HCT116 (cell line): ENCODE results near the gene HAND2. TPM values are rescaled to one million over a fixed set of nuclear protein-coding genes. Genes with fewer than 3 reads are reported as not detected.

Experiments used
- ATAC-seq: fragments of 200-7000 bp; cut with Tn5 transposase; 2 replicates; pipeline ENCODE4 v1.9.1; 2020; ENCODE audit warnings: mild to moderate bottlenecking, moderate library complexity
- BruUV-seq: library from RNA; stranded (reverse); fragments of 400-500 nt; replicated peaks from 2 replicates; lab custom pipeline; 2021; lab: Mats Ljungman, UMichigan
- CTCF ChIA-PET: fragments of 300-600 bp; sonication (Branson Sonifier 250); formaldehyde crosslinking; loops from one replicate; lab custom pipeline; 2021; ENCODE audit warnings: antibody characterized with exemption; lab: Charles Lee
- POLR2A ChIA-PET: fragments of 300-600, 350-600 bp; sonication (Branson Sonifier 250); formaldehyde crosslinking; loops from one replicate; lab custom pipeline; 2021; ENCODE audit warnings: antibody characterized with exemption; lab: Charles Lee
- RAD21 ChIA-PET, 2 experiments: fragments of 300-600 bp; sonication (Branson Sonifier 250); formaldehyde crosslinking; loops; one replicate each; lab custom pipeline; 2023; ENCODE audit warnings: low total read pairs in 2 of 2; ENCODE audit not compliant: uncharacterized antibody in 2 of 2, unreplicated experiment in 2 of 2, low non-redundant PET in 1 of 2; lab: Charles Lee
- DNase-seq: peaks from one replicate; pipeline ENCODE4 v3.0.0-alpha.2; 2010; ENCODE audit warnings: low read depth, low spot score
- H2AFZ ChIP-seq: fragments of 200-600 bp; shearing (Covaris generic), sonication (generic); 2 replicates; pipeline ENCODE4 v1.6.1; 2017; ENCODE audit warnings: low read depth, mixed run types, mixed read lengths, antibody characterized with exemption, low read length; ENCODE audit not compliant: poor library complexity, severe bottlenecking
- H3K27ac ChIP-seq: 2 replicates; pipeline ENCODE4 v1.5.1; 2012; ENCODE audit warnings: low read depth, low read length
- H3K27me3 ChIP-seq: fragments of 200-600 bp; sonication (generic); 2 replicates; pipeline ENCODE4 v1.6.1; 2016; ENCODE audit warnings: mixed run types, low read length, mixed read lengths; ENCODE audit not compliant: insufficient read depth
- H3K36me3 ChIP-seq, 2 experiments: fragments of 200-500 bp in 1 of 2; fragments of 200-600 bp in 1 of 2; sonication (Bioruptor generic) in 1 of 2; sonication (generic) in 1 of 2; 2 replicates each; pipeline versions ENCODE4 v1.5.1 to v1.6.1; 2014 to 2016; ENCODE audit warnings: low read length in 2 of 2, inconsistent platforms in 1 of 2, mixed read lengths in 1 of 2, mixed run types in 1 of 2; ENCODE audit not compliant: insufficient read depth in 2 of 2, control insufficient read depth in 1 of 2
- H3K4me1 ChIP-seq, 2 experiments: fragments of 200-600 bp in 1 of 2; sonication (generic) in 1 of 2; 2 replicates each; pipeline versions ENCODE4 v1.5.1 to v1.6.1; 2012 to 2017; ENCODE audit warnings: low read length in 2 of 2, inconsistent platforms in 1 of 2, mild to moderate bottlenecking in 1 of 2, mixed read lengths in 1 of 2, mixed run types in 1 of 2, moderate library complexity in 1 of 2; ENCODE audit not compliant: insufficient read depth in 2 of 2, control insufficient read depth in 1 of 2
- H3K4me2 ChIP-seq: fragments of 200-600 bp; sonication (generic); 2 replicates; pipeline ENCODE4 v1.6.1; 2017; ENCODE audit warnings: mixed run types, low read length, mixed read lengths
- H3K4me3 ChIP-seq, 2 experiments: fragments of 200-600 bp in 1 of 2; sonication (generic) in 1 of 2; replicated peaks in 1 of 2; 2 replicates each; pipeline ENCODE4 v1.5.1; 2011 to 2016; ENCODE audit warnings: low read length in 2 of 2, control low read depth in 1 of 2, low read depth in 1 of 2, mild to moderate bottlenecking in 1 of 2, mixed read lengths in 1 of 2, mixed run types in 1 of 2
- H3K79me2 ChIP-seq: fragments of 200-600 bp; sonication (generic); 2 replicates; pipeline ENCODE4 v1.6.1; 2017; ENCODE audit warnings: mild to moderate bottlenecking, mixed run types, low read length, moderate library complexity, mixed read lengths; ENCODE audit not compliant: insufficient read depth
- H3K9ac ChIP-seq: fragments of 200-600 bp; sonication (generic); 2 replicates; pipeline ENCODE4 v1.6.1; 2016; ENCODE audit warnings: low read length, mixed read lengths
- H3K9me2 ChIP-seq: fragments of 200-600 bp; sonication (generic), shearing (Covaris generic); 2 replicates; pipeline ENCODE4 v1.6.1; 2017; ENCODE audit warnings: mixed run types, mild to moderate bottlenecking, moderate library complexity; ENCODE audit not compliant: insufficient read depth
- H3K9me3 ChIP-seq, 2 experiments: fragments of 200-500 bp in 1 of 2; fragments of 200-600 bp in 1 of 2; sonication (Bioruptor generic) in 1 of 2; sonication (generic) in 1 of 2; 2 replicates each; pipeline ENCODE4 v1.6.1; 2014 to 2017; ENCODE audit warnings: low read length in 2 of 2, mixed read lengths in 2 of 2, inconsistent platforms in 1 of 2, low read depth in 1 of 2, mild to moderate bottlenecking in 1 of 2, mixed run types in 1 of 2, moderate library complexity in 1 of 2; ENCODE audit not compliant: control insufficient read depth in 1 of 2, insufficient read depth in 1 of 2
- H4K20me1 ChIP-seq: fragments of 200-600 bp; sonication (generic), shearing (Covaris generic); 2 replicates; pipeline ENCODE4 v1.6.1; 2017; ENCODE audit warnings: mixed run types, mild to moderate bottlenecking, moderate library complexity; ENCODE audit not compliant: insufficient read depth
- CBX3 ChIP-seq: IDR thresholded peaks from 2 replicates; pipeline ENCODE4 v1.6.1; 2012; ENCODE audit warnings: low read depth
- EGR1 ChIP-seq: IDR thresholded peaks from 2 replicates; pipeline ENCODE4 v1.6.1; 2012; ENCODE audit warnings: low read depth
- EZH2phosphoT487 ChIP-seq: fragments of 200-600 bp; IDR thresholded peaks from 2 replicates; pipeline ENCODE4 v1.6.1; 2018; ENCODE audit warnings: antibody characterized with exemption, borderline replicate concordance
- JUND ChIP-seq: IDR thresholded peaks from 2 replicates; pipeline ENCODE4 v1.6.1; 2012
- MAX ChIP-seq: IDR thresholded peaks from 2 replicates; pipeline ENCODE4 v1.6.1; 2012
- POLR2AphosphoS5 ChIP-seq: IDR thresholded peaks from 2 replicates; pipeline ENCODE4 v1.6.1; 2011; ENCODE audit warnings: mild to moderate bottlenecking, low read depth, low read length, moderate library complexity
- RAD21 ChIP-seq: IDR thresholded peaks from 2 replicates; pipeline ENCODE4 v1.6.1; 2012; ENCODE audit warnings: low read depth, mild to moderate bottlenecking
- SP1 ChIP-seq: IDR thresholded peaks from 2 replicates; pipeline ENCODE4 v1.6.1; 2012; ENCODE audit warnings: low read depth
- SRF ChIP-seq: IDR thresholded peaks from 2 replicates; pipeline ENCODE4 v1.6.1; 2012; ENCODE audit warnings: low read depth
- YY1 ChIP-seq: IDR thresholded peaks from 2 replicates; pipeline ENCODE4 v1.6.1; 2011; ENCODE audit warnings: low read length, low read depth, moderate library complexity, mild to moderate bottlenecking; ENCODE audit not compliant: insufficient replicate concordance; ENCODE audit errors: extremely low read depth
- ZBTB33 ChIP-seq: IDR thresholded peaks from 2 replicates; pipeline ENCODE4 v1.6.1; 2011; ENCODE audit warnings: mild to moderate bottlenecking, low read length, moderate library complexity; ENCODE audit not compliant: insufficient replicate concordance; ENCODE audit errors: extremely low read depth
- intact Hi-C: fragments of 100-400 bp; cut with micrococcal nuclease; formaldehyde crosslinking; loops from 2 replicates; pipeline ENCODE4 v1.10.0; 2022
- total RNA-seq: library from RNA; stranded (reverse); gene quantifications from one replicate; pipeline ENCODE4 v1.2.1, GENCODE V29; 2021; ENCODE audit not compliant: unreplicated experiment
- TF ChIP-seq, protein P1 (sequence below): IDR thresholded peaks from 2 replicates; pipeline ENCODE4 v1.6.1; 2012
- TF ChIP-seq, protein P2 (sequence below): IDR thresholded peaks from 2 replicates; pipeline ENCODE4 v1.6.1; 2012; ENCODE audit warnings: low read depth

Gene HAND2
- total RNA-seq, 1 experiment from 2014 or later: not detected

DNA sequence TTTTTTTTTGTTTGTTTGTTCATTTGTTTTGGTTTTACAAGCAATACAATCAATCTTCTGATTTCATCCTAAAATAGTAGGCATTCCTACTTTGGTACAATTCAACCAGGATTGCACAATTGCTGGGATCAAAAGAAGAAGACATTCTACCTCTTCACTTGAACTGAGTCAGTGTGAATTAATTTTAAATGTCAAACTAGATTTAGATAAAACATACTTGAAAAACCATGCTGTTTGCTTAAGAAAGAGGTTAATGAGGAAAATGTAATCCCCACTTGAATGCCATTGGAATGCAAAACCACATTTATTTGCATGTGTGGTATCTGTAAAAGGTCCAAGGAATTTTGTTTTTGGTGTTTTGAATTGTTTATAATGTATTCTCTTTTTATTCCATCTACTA, 40.5 kb downstream of the HAND2 start:
- no peaks in the 10 kb centered on the region for H3K9me3 ChIP-seq
- no peak overlapping the region for H3K27ac ChIP-seq
- DNase-seq: no peak
- intact Hi-C loops: no loop called here
- TF ChIP-seq ZBTB33 (no peak), CBX3 (no peak), EGR1 (no peak), JUND (no peak), MAX (no peak), RAD21 (no peak), POLR2AphosphoS5 (no peak), YY1 (no peak), SRF (no peak), EZH2phosphoT487 (no peak), SP1 (no peak)
- TF ChIP-seq, protein P1, sequence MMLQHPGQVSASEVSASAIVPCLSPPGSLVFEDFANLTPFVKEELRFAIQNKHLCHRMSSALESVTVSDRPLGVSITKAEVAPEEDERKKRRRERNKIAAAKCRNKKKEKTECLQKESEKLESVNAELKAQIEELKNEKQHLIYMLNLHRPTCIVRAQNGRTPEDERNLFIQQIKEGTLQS: no peak
- TF ChIP-seq, protein P2, sequence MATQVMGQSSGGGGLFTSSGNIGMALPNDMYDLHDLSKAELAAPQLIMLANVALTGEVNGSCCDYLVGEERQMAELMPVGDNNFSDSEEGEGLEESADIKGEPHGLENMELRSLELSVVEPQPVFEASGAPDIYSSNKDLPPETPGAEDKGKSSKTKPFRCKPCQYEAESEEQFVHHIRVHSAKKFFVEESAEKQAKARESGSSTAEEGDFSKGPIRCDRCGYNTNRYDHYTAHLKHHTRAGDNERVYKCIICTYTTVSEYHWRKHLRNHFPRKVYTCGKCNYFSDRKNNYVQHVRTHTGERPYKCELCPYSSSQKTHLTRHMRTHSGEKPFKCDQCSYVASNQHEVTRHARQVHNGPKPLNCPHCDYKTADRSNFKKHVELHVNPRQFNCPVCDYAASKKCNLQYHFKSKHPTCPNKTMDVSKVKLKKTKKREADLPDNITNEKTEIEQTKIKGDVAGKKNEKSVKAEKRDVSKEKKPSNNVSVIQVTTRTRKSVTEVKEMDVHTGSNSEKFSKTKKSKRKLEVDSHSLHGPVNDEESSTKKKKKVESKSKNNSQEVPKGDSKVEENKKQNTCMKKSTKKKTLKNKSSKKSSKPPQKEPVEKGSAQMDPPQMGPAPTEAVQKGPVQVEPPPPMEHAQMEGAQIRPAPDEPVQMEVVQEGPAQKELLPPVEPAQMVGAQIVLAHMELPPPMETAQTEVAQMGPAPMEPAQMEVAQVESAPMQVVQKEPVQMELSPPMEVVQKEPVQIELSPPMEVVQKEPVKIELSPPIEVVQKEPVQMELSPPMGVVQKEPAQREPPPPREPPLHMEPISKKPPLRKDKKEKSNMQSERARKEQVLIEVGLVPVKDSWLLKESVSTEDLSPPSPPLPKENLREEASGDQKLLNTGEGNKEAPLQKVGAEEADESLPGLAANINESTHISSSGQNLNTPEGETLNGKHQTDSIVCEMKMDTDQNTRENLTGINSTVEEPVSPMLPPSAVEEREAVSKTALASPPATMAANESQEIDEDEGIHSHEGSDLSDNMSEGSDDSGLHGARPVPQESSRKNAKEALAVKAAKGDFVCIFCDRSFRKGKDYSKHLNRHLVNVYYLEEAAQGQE: no peak
- no peak overlapping the region for H3K9ac ChIP-seq
- no peak for ATAC-seq
- no TSS peak for BruUV-seq
- no peaks in the 10 kb centered on the region for H3K36me3 ChIP-seq
- H3K4me2 ChIP-seq: no peak overlapping the region
- H2AFZ ChIP-seq: no peak overlapping the region
- H3K9me2 ChIP-seq: no peaks in the 10 kb centered on the region
- H3K27me3 ChIP-seq: no peaks in the 10 kb centered on the region
- no peaks in the 10 kb centered on the region for H3K79me2 ChIP-seq
- no peaks in the 10 kb centered on the region for H4K20me1 ChIP-seq
- POLR2A ChIA-PET: no interaction called here
- CTCF ChIA-PET: no interaction called here
- H3K4me1 ChIP-seq: peaks cover 4 to 11% of the 10 kb centered on the region in 2 experiments; a peak in 3 of 4 replicates
- H3K4me3 ChIP-seq: no peak overlapping the region
- RAD21 ChIA-PET: no interaction called here
